ENCODE data around the gene ACYP2.

DNA sequence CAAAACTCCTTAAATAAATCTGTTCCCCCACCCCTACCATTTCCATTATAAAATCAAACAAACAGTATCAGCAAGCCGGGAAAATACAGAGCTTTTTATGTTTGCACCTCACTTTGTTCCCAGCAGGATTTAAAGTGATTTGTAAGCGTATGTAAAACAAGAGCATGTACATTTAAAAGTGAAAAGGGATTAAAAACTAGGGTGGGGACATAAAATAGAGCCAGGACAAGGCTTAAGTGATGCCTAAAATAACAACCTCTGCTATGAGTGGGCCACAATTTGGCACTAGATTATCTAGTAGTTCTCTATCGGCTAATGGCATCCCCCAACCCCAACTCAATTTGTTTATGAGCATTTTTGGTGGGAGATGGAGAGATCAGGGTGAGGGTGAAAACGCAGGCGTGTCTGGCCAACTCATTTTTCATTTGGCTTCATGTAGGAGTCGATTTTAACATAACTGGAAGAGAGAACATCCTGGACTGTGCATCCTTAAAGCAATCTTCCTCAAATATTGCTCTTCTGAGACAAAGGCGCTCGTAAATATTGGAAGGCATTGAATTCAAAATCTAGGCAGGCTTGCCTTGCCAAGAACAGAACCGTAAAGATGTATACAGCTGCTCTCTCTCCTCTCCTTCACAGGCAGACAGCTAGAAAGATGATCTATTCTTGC, 175.1 kb downstream of the ACYP2 start:
- TF ChIP-seq, protein P1, sequence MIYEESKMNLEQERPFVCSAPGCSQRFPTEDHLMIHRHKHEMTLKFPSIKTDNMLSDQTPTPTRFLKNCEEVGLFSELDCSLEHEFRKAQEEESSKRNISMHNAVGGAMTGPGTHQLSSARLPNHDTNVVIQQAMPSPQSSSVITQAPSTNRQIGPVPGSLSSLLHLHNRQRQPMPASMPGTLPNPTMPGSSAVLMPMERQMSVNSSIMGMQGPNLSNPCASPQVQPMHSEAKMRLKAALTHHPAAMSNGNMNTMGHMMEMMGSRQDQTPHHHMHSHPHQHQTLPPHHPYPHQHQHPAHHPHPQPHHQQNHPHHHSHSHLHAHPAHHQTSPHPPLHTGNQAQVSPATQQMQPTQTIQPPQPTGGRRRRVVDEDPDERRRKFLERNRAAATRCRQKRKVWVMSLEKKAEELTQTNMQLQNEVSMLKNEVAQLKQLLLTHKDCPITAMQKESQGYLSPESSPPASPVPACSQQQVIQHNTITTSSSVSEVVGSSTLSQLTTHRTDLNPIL (CRISPR knock-in tag; IDR thresholded peaks at IDR 0.05; ENCODE audit: low read depth): no peak
- TF ChIP-seq ZFP30 (CRISPR knock-in tag; IDR thresholded peaks at IDR 0.05) (no peak), PATZ1 (CRISPR knock-in tag; IDR thresholded peaks at IDR 0.05; ENCODE audit: borderline replicate concordance) (no peak), ESRRG (CRISPR knock-in tag; IDR thresholded peaks at IDR 0.05) (no peak), PPARA (CRISPR knock-in tag; IDR thresholded peaks at IDR 0.05; ENCODE audit: borderline replicate concordance) (no peak), ZNF8 (CRISPR knock-in tag; IDR thresholded peaks at IDR 0.05) (no peak), ARNTL (CRISPR knock-in tag; IDR thresholded peaks at IDR 0.05; ENCODE audit: borderline replicate concordance, low read depth) (no peak), ZFP3 (CRISPR knock-in tag; IDR thresholded peaks at IDR 0.05) (no peak), ZNF565 (CRISPR knock-in tag; conservative IDR thresholded peaks at IDR 0.05; ENCODE audit: low read depth) (no peak)
- TF ChIP-seq, protein P2, sequence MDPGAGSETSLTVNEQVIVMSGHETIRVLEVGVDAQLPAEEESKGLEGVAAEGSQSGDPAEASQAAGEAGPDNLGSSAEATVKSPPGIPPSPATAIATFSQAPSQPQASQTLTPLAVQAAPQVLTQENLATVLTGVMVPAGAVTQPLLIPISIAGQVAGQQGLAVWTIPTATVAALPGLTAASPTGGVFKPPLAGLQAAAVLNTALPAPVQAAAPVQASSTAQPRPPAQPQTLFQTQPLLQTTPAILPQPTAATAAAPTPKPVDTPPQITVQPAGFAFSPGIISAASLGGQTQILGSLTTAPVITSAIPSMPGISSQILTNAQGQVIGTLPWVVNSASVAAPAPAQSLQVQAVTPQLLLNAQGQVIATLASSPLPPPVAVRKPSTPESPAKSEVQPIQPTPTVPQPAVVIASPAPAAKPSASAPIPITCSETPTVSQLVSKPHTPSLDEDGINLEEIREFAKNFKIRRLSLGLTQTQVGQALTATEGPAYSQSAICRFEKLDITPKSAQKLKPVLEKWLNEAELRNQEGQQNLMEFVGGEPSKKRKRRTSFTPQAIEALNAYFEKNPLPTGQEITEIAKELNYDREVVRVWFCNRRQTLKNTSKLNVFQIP (CRISPR knock-in tag; IDR thresholded peaks at IDR 0.05; ENCODE audit: borderline replicate concordance, low read depth): no peak
